ENCODE results near the gene RFX5. TPM values are rescaled to one million over a fixed set of nuclear protein-coding genes. Genes with fewer than 3 reads are reported as not detected.

The RFX5 gene
- total and polyA plus RNA-seq, 9 of the 15 experiments (the other 6 are each of a cell fraction or from before 2014, with no cell fraction given) = 3.8 to 48.2 (median 32.2) TPM

DNA sequence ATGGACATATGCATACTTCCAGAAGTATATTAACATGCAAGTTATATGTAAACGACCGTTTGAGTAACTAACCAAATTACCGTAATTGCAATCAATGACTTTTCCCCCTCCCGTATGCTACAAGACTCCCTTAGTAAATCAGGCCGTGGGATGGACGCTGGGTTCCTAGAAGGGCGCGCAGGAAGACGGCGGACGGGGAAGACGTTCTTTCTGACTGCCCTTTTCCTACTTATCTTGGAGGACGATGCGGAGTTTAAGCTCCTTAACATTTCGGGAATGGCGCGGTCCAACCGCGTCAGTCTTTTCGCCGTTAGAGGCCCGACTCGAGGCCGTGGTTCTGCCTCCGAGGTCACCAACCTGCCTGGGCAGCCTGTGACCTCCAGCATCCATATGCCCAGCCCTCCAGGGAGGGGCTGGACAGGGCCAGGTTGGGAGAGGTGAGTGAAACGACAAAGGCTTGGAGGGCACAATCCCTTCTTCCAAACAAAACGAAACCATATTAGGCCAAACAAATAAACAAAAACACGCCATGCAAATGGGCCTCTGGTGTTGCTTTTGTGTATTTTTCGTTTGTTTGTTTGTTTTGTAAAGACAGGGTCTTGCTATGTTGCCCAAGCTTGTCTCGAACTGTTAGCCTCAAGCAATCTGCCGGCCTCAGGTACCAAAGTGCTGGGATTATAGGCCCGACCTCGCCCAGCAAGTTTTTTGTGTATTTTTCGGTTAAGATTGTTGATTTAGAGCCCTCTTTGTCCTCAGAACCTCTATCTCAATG, 19.0 kb downstream of the RFX5 start (continued):
- TF ChIP-seq CBFA2T3 (IDR thresholded peaks at IDR 0.05) (no peak), HDAC8 (tag; IDR thresholded peaks at IDR 0.05) (no peak), NR4A1 (CRISPR knock-in tag; IDR thresholded peaks at IDR 0.05) (no peak), NR4A1 (tag; IDR thresholded peaks at IDR 0.05) (peak; percentile 75; the same call in 1 of the 2 replicates), ZFX (CRISPR knock-in tag; IDR thresholded peaks at IDR 0.05) (peak; percentile 75), RBBP5 (IDR thresholded peaks at IDR 0.05; ENCODE audit: borderline replicate concordance, insufficient read depth, low read length, poor library complexity, severe bottlenecking) (peak; percentile 90), CBX2 (IDR thresholded peaks at IDR 0.05; ENCODE audit: insufficient read depth, low read length, poor library complexity, severe bottlenecking) (no peak), ZNF165 (CRISPR knock-in tag; IDR thresholded peaks at IDR 0.05; ENCODE audit: borderline replicate concordance) (no peak), ZBTB5 (IDR thresholded peaks at IDR 0.05) (no peak), PATZ1 (CRISPR knock-in tag; IDR thresholded peaks at IDR 0.05; ENCODE audit: borderline replicate concordance) (no peak), NFYB (IDR thresholded peaks at IDR 0.05; ENCODE audit: extremely low read depth, insufficient read length) (no peak), PKNOX1 (IDR thresholded peaks at IDR 0.05) (no peak), SIN3B (IDR thresholded peaks at IDR 0.05; ENCODE audit: low read depth) (peak; percentile 32; the same call in 1 of the 2 replicates), ZNF77 (CRISPR knock-in tag; IDR thresholded peaks at IDR 0.05) (no peak), OTX1 (CRISPR knock-in tag; IDR thresholded peaks at IDR 0.05) (no peak), ARID2 (IDR thresholded peaks at IDR 0.05) (0 out of 2 replicates have a peak, but pooled peaks have one; percentile 41), ATF3 (IDR thresholded peaks at IDR 0.05) (no peak), ATF3 (CRISPR knock-in tag; conservative IDR thresholded peaks at IDR 0.05) (no peak), NFIC (IDR thresholded peaks at IDR 0.05) (0 out of 2 replicates have a peak, but pooled peaks have one; percentile 21), ZNF354B (CRISPR knock-in tag; IDR thresholded peaks at IDR 0.05) (no peak), ZNF311 (CRISPR knock-in tag; IDR thresholded peaks at IDR 0.05) (no peak)
- TF ChIP-seq, protein P1, sequence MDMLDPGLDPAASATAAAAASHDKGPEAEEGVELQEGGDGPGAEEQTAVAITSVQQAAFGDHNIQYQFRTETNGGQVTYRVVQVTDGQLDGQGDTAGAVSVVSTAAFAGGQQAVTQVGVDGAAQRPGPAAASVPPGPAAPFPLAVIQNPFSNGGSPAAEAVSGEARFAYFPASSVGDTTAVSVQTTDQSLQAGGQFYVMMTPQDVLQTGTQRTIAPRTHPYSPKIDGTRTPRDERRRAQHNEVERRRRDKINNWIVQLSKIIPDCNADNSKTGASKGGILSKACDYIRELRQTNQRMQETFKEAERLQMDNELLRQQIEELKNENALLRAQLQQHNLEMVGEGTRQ (CRISPR knock-in tag; IDR thresholded peaks at IDR 0.05) = no peak

Data from K562 (cell line).